ENCODE measurements around the gene VWA2. TPM values are rescaled to one million over a fixed set of nuclear protein-coding genes. Genes with fewer than 3 reads are reported as not detected.

The VWA2 gene
- polyA plus RNA-seq, 3 donors = not detected

DNA sequence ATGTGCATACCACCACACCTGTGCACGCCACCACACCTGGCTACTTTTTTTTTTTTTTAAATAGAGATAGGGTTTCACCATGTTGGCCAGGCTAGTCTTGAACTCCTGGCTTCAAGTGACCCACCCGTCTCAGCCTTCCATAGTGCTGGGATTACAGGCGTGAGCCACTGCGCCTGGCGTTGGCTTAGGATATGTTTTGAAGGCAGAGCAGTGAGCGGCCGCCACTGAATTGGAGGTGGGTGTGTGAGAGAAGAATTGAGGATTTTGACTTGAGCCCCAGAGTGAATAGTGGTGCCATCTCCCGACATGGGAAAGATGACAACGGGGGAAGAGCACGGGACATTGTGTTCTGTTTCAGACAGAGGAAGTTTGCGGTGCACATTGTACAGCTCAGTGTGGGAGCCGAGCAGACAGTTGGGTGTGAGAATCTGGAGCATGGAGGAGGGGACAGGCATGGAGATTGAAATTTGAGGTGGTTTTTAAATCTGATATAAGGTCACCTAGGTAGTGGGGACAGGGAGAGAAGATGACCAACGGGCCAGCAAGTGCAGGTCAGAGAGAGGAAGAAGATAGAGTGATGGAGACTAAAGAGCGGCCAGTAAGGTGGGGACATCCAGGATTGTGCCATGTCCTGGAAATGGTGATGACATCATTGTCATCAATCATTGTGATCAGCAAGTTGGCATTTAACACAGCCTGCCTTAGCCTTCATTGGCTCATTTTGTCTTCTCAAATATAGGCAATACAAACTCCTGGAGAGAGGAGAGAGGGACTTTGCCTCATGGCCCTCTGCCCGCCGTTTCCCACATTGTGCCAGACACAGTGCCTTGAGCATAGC, 35.8 kb downstream of the VWA2 start:
- no peak overlapping the region for H3K9ac ChIP-seq (ENCODE audit: insufficient read depth, low read length, poor library complexity, severe bottlenecking)
- DNase-seq = no peak
- Mint-ChIP-seq H3K27me3 (ENCODE audit: low read depth in 3 of 3) (peaks cover 4 to 7% (median 6%) of the 10 kb centered on the region in 3 donors), H3K4me1 (no peaks in the 10 kb centered on the region), H3K9me3 (peaks cover 0 to 2% (median 0%) of the 10 kb centered on the region in 7 donors), H3K27ac (no peak overlapping the region), H3K36me3 (no peaks in the 10 kb centered on the region), H3K4me3 (no peak overlapping the region)
- no peaks in the 10 kb centered on the region for H3K27me3 ChIP-seq (ENCODE audit: control insufficient read depth in 2 of 2, insufficient read depth in 2 of 2, low read length in 2 of 2)
- intact Hi-C loops (cut with micrococcal nuclease) = no loop called here
- no peak overlapping the region for H3K27ac ChIP-seq (ENCODE audit: low read depth in 1 of 2, low read length in 2 of 2)
- no peak for TF ChIP-seq CTCF (IDR thresholded peaks at IDR 0.05)
- H4K20me1 ChIP-seq (ENCODE audit: insufficient read depth, low read length) = no peaks in the 10 kb centered on the region
- no peaks in the 10 kb centered on the region for H3K79me2 ChIP-seq (ENCODE audit: insufficient read depth, low read length)
- H3K4me1 ChIP-seq (ENCODE audit: control insufficient read depth in 1 of 2, insufficient read depth in 2 of 2, low read length in 2 of 2) = no peaks in the 10 kb centered on the region
- no peaks in the 10 kb centered on the region for H3K36me3 ChIP-seq (replicated peaks in 1 of 2; ENCODE audit: control insufficient read depth in 1 of 2, insufficient read depth in 2 of 2, low read length in 2 of 2)
- H3K9me3 ChIP-seq (replicated peaks in 1 of 2; ENCODE audit: control insufficient read depth in 1 of 2, insufficient read depth in 1 of 2, low read length in 2 of 2) = no peaks in the 10 kb centered on the region
- no peak overlapping the region for H3K4me2 ChIP-seq (replicated peaks; ENCODE audit: extremely low read depth, low read length, poor library complexity, severe bottlenecking)
- 90% methylated on average over 15 of the region's 16 CpGs for WGBS (ENCODE audit: insufficient coverage)
- no peak overlapping the region for H3K4me3 ChIP-seq (replicated peaks in 1 of 3; ENCODE audit: low read depth in 2 of 3, low read length in 3 of 3)
- H2AFZ ChIP-seq (ENCODE audit: insufficient read depth, low read depth, low read length, poor library complexity, severe bottlenecking) = no peak overlapping the region

GRCh38 chr10:114276066-114276465, 37.0 kb downstream of the VWA2 start:
- Histone ChIP-seq H3K4me3 (replicated peaks in 1 of 3; ENCODE audit: low read depth in 2 of 3, low read length in 3 of 3) (no peak overlapping the region), H3K36me3 (replicated peaks in 1 of 2; ENCODE audit: control insufficient read depth in 1 of 2, insufficient read depth in 2 of 2, low read length in 2 of 2) (no peaks in the 10 kb centered on the region), H3K27ac (ENCODE audit: low read depth in 1 of 2, low read length in 2 of 2) (no peak overlapping the region), H2AFZ (ENCODE audit: insufficient read depth, low read depth, low read length, poor library complexity, severe bottlenecking) (no peak overlapping the region), H3K27me3 (ENCODE audit: control insufficient read depth in 2 of 2, insufficient read depth in 2 of 2, low read length in 2 of 2) (no peaks in the 10 kb centered on the region), H3K4me1 (ENCODE audit: control insufficient read depth in 1 of 2, insufficient read depth in 2 of 2, low read length in 2 of 2) (no peaks in the 10 kb centered on the region), H3K4me2 (replicated peaks; ENCODE audit: extremely low read depth, low read length, poor library complexity, severe bottlenecking) (no peak overlapping the region), H3K9me3 (replicated peaks in 1 of 2; ENCODE audit: control insufficient read depth in 1 of 2, insufficient read depth in 1 of 2, low read length in 2 of 2) (no peaks in the 10 kb centered on the region), H3K9ac (ENCODE audit: insufficient read depth, low read length, poor library complexity, severe bottlenecking) (no peak overlapping the region), H4K20me1 (ENCODE audit: insufficient read depth, low read length) (no peaks in the 10 kb centered on the region), H3K79me2 (ENCODE audit: insufficient read depth, low read length) (no peaks in the 10 kb centered on the region)
- DNase-seq = no peak
- Mint-ChIP-seq H3K36me3 (no peaks in the 10 kb centered on the region), H3K27me3 (ENCODE audit: low read depth in 3 of 3) (peaks cover 4 to 6% (median 4%) of the 10 kb centered on the region in 3 donors), H3K4me1 (no peaks in the 10 kb centered on the region), H3K9me3 (peaks cover 0 to 2% (median 0%) of the 10 kb centered on the region in 7 donors), H3K4me3 (no peak overlapping the region), H3K27ac (no peak overlapping the region)
- intact Hi-C loops (cut with micrococcal nuclease) = no loop called here
- 95% methylated on average over 5 of the region's 6 CpGs for WGBS (ENCODE audit: insufficient coverage)
- no peak for TF ChIP-seq CTCF (IDR thresholded peaks at IDR 0.05)

All from CD14-positive monocyte (primary cell).